T-helper 9 cell (primary cell): ENCODE measurements around the gene SLC35D1.

Experiments used
- DNase-seq: peaks from one replicate; pipeline ENCODE4 v3.0.0-alpha.2; 2020

The SLC35D1 gene

GRCh38 chr1:67043366-67043765, 10.6 kb downstream of the SLC35D1 start:
- DNase-seq: no peak

- no peak for DNase-seq
These were observed 12.0 kb downstream of the SLC35D1 start for GRCh38 chr1:67041841-67042503.

- no peak for DNase-seq
These were observed 13.5 kb downstream of the SLC35D1 start for GRCh38 chr1:67040405-67040804.

- no peak for DNase-seq
These were observed 22.1 kb downstream of the SLC35D1 start for GRCh38 chr1:67031859-67032247.

- DNase-seq: no peak
These were observed 22.7 kb downstream of the SLC35D1 start for GRCh38 chr1:67031121-67031858.

GRCh38 chr1:67029472-67029871, 24.5 kb downstream of the SLC35D1 start:
- no peak for DNase-seq

- no peak for DNase-seq
These were observed 33.2 kb downstream of the SLC35D1 start for GRCh38 chr1:67020765-67021164.

GRCh38 chr1:67020304-67020703, 33.6 kb downstream of the SLC35D1 start:
- DNase-seq: no peak

GRCh38 chr1:67019600-67020136, 34.3 kb downstream of the SLC35D1 start:
- no peak for DNase-seq

- DNase-seq: no peak
These were observed 34.8 kb downstream of the SLC35D1 start for GRCh38 chr1:67019121-67019520.

- DNase-seq: no peak
These were observed 35.4 kb downstream of the SLC35D1 start for GRCh38 chr1:67018574-67018973.

- DNase-seq: no peak
These were observed 40.4 kb downstream of the SLC35D1 start for GRCh38 chr1:67013573-67013972.

GRCh38 chr1:67009792-67010191, 44.2 kb downstream of the SLC35D1 start:
- no peak for DNase-seq

- DNase-seq: no peak
These were observed 48.9 kb downstream of the SLC35D1 start for GRCh38 chr1:67005068-67005467.

- DNase-seq: no peak
These were observed 49.8 kb downstream of the SLC35D1 start for GRCh38 chr1:67004176-67004575.

- no peak for DNase-seq
These were observed 52.1 kb downstream of the SLC35D1 start for GRCh38 chr1:67001682-67002425.

GRCh38 chr1:66999640-67000400, 54.1 kb downstream of the SLC35D1 start:
- no peak for DNase-seq

GRCh38 chr1:66998972-66999371, 55.0 kb downstream of the SLC35D1 start:
- DNase-seq: no peak

- peak; percentile 15 for DNase-seq
These were observed 57.8 kb downstream of the SLC35D1 start for GRCh38 chr1:66996018-66996682.

- DNase-seq: no peak
These were observed 60.9 kb downstream of the SLC35D1 start for GRCh38 chr1:66993076-66993475.

- DNase-seq: no peak
These were observed 68.1 kb downstream of the SLC35D1 start for GRCh38 chr1:66985835-66986234.

GRCh38 chr1:66984491-66984890, 69.5 kb downstream of the SLC35D1 start:
- DNase-seq: no peak
